ENCODE measurements around the gene ARHGAP20. TPM values are rescaled to one million over a fixed set of nuclear protein-coding genes. Genes with fewer than 3 reads are reported as not detected.

ARHGAP20 gene
- total and polyA plus RNA-seq, 2 donors (not counting 1 experiment from before 2014, with no cell fraction given), result 9.4 to 18.1 TPM

DNA sequence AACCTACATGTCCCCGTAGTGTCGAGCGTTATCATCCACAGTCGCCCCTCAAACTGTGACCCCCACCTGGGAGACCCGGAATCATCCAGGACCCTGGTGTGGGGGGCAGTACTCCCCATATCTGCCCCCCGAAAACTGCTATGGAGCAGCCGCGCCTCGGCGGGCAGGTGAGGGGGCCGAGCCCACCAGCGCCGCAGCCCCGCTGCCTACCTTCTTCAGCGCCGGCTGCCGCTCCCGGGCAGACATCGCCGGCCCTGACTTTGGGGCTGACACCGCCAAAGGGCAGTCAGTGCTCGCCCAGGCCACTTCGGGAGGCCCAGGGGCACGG lies 825 bp downstream of the ARHGAP20 start:
- Histone ChIP-seq H3K36me3 (ENCODE audit: control insufficient read depth, insufficient read depth, low read length) (no peaks in the 10 kb centered on the region), H3K27me3 (ENCODE audit: control insufficient read depth, insufficient read depth, low read length) (no peaks in the 10 kb centered on the region), H3K4me3 (replicated peaks in 1 of 4; ENCODE audit: control extremely low read depth in 1 of 4, insufficient read depth in 1 of 4, low read depth in 3 of 4, low read length in 4 of 4) (peak overlapping the region; percentile 69 to 81 (median 72)), H3K27ac (ENCODE audit: insufficient read depth, low read length) (peak overlapping the region; percentile 55), H3K79me2 (ENCODE audit: control insufficient read depth, insufficient read depth, low read length) (peaks cover 10% of the 10 kb centered on the region), H3K9ac (ENCODE audit: insufficient read depth, low read length) (peak overlapping the region; percentile 71), H3K9me3 (ENCODE audit: control insufficient read depth, insufficient read depth, low read depth, low read length) (no peaks in the 10 kb centered on the region), H3K4me1 (ENCODE audit: control insufficient read depth, extremely low read depth, insufficient read depth, low read length) (no peaks in the 10 kb centered on the region), H4K20me1 (ENCODE audit: control insufficient read depth, extremely low read depth, insufficient read depth, low read length) (no peaks in the 10 kb centered on the region), H3K4me2 (ENCODE audit: extremely low read depth, insufficient read depth, low read length) (peak overlapping the region; percentile 84), H2AFZ (ENCODE audit: low read length) (peak overlapping the region; percentile 25)
- no peak for DNase-seq (ENCODE audit: low read depth in 2 of 2)
- TF ChIP-seq, protein P1, sequence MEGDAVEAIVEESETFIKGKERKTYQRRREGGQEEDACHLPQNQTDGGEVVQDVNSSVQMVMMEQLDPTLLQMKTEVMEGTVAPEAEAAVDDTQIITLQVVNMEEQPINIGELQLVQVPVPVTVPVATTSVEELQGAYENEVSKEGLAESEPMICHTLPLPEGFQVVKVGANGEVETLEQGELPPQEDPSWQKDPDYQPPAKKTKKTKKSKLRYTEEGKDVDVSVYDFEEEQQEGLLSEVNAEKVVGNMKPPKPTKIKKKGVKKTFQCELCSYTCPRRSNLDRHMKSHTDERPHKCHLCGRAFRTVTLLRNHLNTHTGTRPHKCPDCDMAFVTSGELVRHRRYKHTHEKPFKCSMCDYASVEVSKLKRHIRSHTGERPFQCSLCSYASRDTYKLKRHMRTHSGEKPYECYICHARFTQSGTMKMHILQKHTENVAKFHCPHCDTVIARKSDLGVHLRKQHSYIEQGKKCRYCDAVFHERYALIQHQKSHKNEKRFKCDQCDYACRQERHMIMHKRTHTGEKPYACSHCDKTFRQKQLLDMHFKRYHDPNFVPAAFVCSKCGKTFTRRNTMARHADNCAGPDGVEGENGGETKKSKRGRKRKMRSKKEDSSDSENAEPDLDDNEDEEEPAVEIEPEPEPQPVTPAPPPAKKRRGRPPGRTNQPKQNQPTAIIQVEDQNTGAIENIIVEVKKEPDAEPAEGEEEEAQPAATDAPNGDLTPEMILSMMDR (conservative IDR thresholded peaks at IDR 0.05 in 1 of 2, IDR thresholded peaks at IDR 0.05 in 1 of 2; ENCODE audit: low read depth in 1 of 2, low read length in 2 of 2), result no peak
- no peak for TF ChIP-seq EZH2 (IDR thresholded peaks at IDR 0.05; ENCODE audit: low read length, missing control alignments)

DNA sequence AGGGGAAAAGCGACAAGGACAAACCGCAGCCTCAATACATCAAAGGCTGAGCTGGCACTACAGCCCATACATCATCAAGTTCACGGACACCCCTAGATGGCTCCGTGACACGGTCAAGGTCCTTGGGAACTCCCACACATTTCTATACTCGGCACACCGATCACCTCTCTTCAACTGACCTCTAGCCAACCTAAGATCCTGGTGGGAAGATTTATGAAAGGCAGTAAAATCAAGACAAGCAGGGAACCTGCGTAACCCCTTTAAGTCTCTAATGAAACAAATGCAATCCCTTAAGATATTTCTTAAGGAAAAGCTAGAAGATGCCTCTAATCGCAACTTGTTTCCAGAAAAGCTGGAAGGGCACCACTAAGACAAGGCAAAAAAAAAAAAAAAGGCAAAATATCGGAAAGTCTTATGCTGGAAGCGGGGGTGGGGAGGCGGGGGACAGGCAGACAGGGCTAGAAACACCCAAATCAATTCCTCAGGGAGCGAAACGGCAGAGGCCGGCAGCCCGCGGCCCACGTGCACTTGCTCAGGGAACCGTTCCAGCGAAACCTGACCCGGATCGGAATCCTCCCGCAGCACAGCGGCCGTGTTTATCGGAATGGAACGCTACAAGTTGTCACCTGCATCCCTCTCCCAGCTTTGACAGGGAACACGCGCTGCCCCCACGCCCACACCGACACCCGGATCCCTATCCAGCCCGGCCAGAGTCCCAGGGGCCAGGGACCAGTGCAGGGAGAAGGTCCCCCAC lies 1.4 kb downstream of the ARHGAP20 start:
- TF ChIP-seq EZH2 (IDR thresholded peaks at IDR 0.05; ENCODE audit: low read length, missing control alignments), result no peak
- TF ChIP-seq, protein P1 (conservative IDR thresholded peaks at IDR 0.05 in 1 of 2, IDR thresholded peaks at IDR 0.05 in 1 of 2; ENCODE audit: low read depth in 1 of 2, low read length in 2 of 2), result no peak
- H3K27me3 ChIP-seq (ENCODE audit: control insufficient read depth, insufficient read depth, low read length), result no peaks in the 10 kb centered on the region
- DNase-seq (ENCODE audit: low read depth in 2 of 2), result peak; percentile 43
- H4K20me1 ChIP-seq (ENCODE audit: control insufficient read depth, extremely low read depth, insufficient read depth, low read length), result no peaks in the 10 kb centered on the region
- no peaks in the 10 kb centered on the region for H3K4me1 ChIP-seq (ENCODE audit: control insufficient read depth, extremely low read depth, insufficient read depth, low read length)
- H3K27ac ChIP-seq (ENCODE audit: insufficient read depth, low read length), result no peak overlapping the region
- H3K4me2 ChIP-seq (ENCODE audit: extremely low read depth, insufficient read depth, low read length), result peak overlapping the region; percentile 84
- H3K79me2 ChIP-seq (ENCODE audit: control insufficient read depth, insufficient read depth, low read length), result peaks cover 10% of the 10 kb centered on the region
- H3K9me3 ChIP-seq (ENCODE audit: control insufficient read depth, insufficient read depth, low read depth, low read length), result no peaks in the 10 kb centered on the region
- no peak overlapping the region for H2AFZ ChIP-seq (ENCODE audit: low read length)
- H3K4me3 ChIP-seq (replicated peaks in 1 of 4; ENCODE audit: control extremely low read depth in 1 of 4, insufficient read depth in 1 of 4, low read depth in 3 of 4, low read length in 4 of 4), result peak overlapping the region; percentile 69 to 81 (median 72)
- no peaks in the 10 kb centered on the region for H3K36me3 ChIP-seq (ENCODE audit: control insufficient read depth, insufficient read depth, low read length)
- H3K9ac ChIP-seq (ENCODE audit: insufficient read depth, low read length), result peak overlapping the region; percentile 71

DNA sequence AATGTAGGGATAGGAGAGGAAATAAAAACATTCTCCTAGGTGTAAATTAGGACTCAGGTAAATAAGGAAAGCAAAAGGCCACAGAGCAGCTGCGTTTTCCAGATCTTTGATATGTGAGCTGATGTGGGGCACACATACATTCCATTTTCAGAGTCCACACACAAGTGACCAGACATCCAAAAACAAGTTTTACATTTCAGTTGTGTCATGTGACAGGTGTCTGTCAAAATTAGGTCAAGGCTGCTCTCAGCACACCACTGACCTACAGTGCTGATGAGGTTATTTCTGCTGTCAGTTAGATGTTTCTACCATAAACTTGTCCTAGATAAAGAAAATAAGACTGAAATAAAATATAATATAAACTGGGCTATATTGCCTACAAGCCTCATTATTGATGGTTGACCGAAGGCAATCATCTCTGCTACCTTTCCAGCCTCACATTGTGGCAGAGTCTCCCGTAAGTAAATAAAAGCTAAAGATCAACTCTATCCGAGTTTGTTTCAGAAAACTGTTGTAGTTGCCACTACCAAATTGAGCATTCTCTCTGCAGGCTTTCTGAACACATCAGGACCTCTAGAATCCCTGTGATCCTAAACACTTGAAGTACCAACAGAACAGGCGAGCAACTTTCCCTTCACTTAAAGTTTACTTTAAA lies 7.9 kb downstream of the ARHGAP20 start:
- Histone ChIP-seq H3K4me3 (replicated peaks in 1 of 4; ENCODE audit: control extremely low read depth in 1 of 4, insufficient read depth in 1 of 4, low read depth in 3 of 4, low read length in 4 of 4) (no peak overlapping the region), H3K4me1 (ENCODE audit: control insufficient read depth, extremely low read depth, insufficient read depth, low read length) (no peaks in the 10 kb centered on the region), H2AFZ (ENCODE audit: low read length) (no peak overlapping the region), H3K9me3 (ENCODE audit: control insufficient read depth, insufficient read depth, low read depth, low read length) (no peaks in the 10 kb centered on the region), H3K4me2 (ENCODE audit: extremely low read depth, insufficient read depth, low read length) (no peak overlapping the region), H3K27me3 (ENCODE audit: control insufficient read depth, insufficient read depth, low read length) (no peaks in the 10 kb centered on the region), H4K20me1 (ENCODE audit: control insufficient read depth, extremely low read depth, insufficient read depth, low read length) (no peaks in the 10 kb centered on the region), H3K27ac (ENCODE audit: insufficient read depth, low read length) (no peak overlapping the region), H3K9ac (ENCODE audit: insufficient read depth, low read length) (no peak overlapping the region), H3K36me3 (ENCODE audit: control insufficient read depth, insufficient read depth, low read length) (no peaks in the 10 kb centered on the region), H3K79me2 (ENCODE audit: control insufficient read depth, insufficient read depth, low read length) (peaks cover 4% of the 10 kb centered on the region)
- TF ChIP-seq EZH2 (IDR thresholded peaks at IDR 0.05; ENCODE audit: low read length, missing control alignments), result no peak
- TF ChIP-seq, protein P1 (conservative IDR thresholded peaks at IDR 0.05 in 1 of 2, IDR thresholded peaks at IDR 0.05 in 1 of 2; ENCODE audit: low read depth in 1 of 2, low read length in 2 of 2), result no peak
- no peak for DNase-seq (ENCODE audit: low read depth in 2 of 2)

Data from fibroblast of lung (primary cell).